ENCODE data around the gene NR5A2.

The NR5A2 gene

GRCh38 chr1:200046115-200046514 lies 18.6 kb downstream of the NR5A2 start:
- no peak overlapping the region for H3K4me3 ChIP-seq (ENCODE audit: low read depth, low read length)
- ChIA-PET CTCF (no interaction called here), POLR2A (no interaction called here)
- DNase-seq (ENCODE audit: low read depth, low spot score): no peak
- no peak for TF ChIP-seq CTCF (IDR thresholded peaks at IDR 0.05; ENCODE audit: insufficient read depth, low read length, missing control alignments)

DNA sequence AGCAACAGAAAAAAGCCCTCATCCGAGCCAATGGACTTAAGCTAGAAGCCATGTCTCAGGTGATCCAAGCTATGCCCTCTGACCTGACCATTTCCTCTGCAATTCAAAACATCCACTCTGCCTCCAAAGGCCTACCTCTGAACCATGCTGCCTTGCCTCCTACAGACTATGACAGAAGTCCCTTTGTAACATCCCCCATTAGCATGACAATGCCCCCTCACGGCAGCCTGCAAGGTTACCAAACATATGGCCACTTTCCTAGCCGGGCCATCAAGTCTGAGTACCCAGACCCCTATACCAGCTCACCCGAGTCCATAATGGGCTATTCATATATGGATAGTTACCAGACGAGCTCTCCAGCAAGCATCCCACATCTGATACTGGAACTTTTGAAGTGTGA lies 20.7 kb downstream of the NR5A2 start:
- DNase-seq (ENCODE audit: low read depth, low spot score): no peak
- POLR2A ChIA-PET: no interaction called here
- no peak for TF ChIP-seq CTCF (IDR thresholded peaks at IDR 0.05; ENCODE audit: insufficient read depth, low read length, missing control alignments)
- CTCF ChIA-PET: no interaction called here
- no peak overlapping the region for H3K4me3 ChIP-seq (ENCODE audit: low read depth, low read length)

DNA sequence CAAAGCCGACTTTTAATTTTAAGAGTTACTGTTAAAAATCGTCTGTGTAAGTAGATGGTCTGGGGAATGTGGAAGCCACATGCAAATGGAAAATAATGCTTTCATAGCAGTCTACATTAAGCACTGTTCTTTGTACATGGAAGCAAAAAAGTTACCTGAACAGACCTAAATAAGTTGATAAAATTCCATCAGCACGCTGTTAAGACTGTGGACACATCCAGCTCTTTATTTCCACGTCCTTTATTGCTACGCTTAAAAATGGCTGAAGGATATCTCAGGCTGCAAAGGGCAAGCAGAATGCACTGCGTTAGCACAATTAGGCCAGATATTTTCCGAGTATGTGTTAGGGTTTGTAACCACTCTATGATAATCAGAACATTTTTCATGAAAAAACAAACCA lies 22.3 kb downstream of the NR5A2 start:
- no peak overlapping the region for H3K4me3 ChIP-seq (ENCODE audit: low read depth, low read length)
- POLR2A ChIA-PET: no interaction called here
- CTCF ChIA-PET: no interaction called here
- TF ChIP-seq CTCF (IDR thresholded peaks at IDR 0.05; ENCODE audit: insufficient read depth, low read length, missing control alignments): no peak
- no peak for DNase-seq (ENCODE audit: low read depth, low spot score)

DNA sequence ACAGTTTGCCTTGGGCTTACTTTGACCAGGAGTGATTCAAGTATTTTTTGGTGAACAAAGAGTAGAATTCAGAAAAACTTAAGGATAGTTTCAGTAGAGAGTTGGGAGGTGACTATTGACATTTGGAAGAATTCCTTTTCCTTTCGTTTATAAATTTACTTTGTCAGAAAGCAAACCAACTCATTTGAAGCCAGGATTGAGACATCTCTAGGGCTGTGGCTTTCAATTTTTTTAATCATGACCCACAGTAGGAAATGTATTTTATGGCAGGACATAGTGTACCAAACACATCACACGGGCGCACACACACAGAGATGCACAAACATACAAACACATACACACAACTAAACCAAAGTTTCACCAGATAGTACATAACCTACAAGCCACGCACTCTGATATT lies 24.1 kb downstream of the NR5A2 start:
- TF ChIP-seq CTCF (IDR thresholded peaks at IDR 0.05; ENCODE audit: insufficient read depth, low read length, missing control alignments): no peak
- CTCF ChIA-PET: no interaction called here
- POLR2A ChIA-PET: no interaction called here
- DNase-seq (ENCODE audit: low read depth, low spot score): no peak
- no peak overlapping the region for H3K4me3 ChIP-seq (ENCODE audit: low read depth, low read length)

DNA sequence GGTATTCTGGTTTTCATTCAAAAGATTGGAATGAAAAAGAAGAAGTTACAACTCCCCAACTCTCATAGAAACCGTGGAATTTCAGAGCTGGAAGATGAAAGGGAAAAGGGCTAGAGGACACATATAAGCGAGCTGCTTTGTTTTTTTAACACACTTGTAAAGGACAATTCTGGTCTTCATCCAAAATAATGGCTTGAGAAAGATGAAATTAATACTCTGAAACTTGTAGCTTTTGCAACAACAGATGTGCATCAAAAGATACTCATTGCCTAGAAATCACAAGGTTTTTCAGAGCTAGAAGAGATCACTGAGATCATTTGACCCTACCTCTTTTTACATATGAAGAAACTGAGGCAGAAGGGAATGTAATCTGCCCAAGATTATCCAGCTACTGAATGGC lies 25.6 kb downstream of the NR5A2 start:
- no peak overlapping the region for H3K4me3 ChIP-seq (ENCODE audit: low read depth, low read length)
- ChIA-PET CTCF (no interaction called here), POLR2A (no interaction called here)
- DNase-seq (ENCODE audit: low read depth, low spot score): no peak
- no peak for TF ChIP-seq CTCF (IDR thresholded peaks at IDR 0.05; ENCODE audit: insufficient read depth, low read length, missing control alignments)

DNA sequence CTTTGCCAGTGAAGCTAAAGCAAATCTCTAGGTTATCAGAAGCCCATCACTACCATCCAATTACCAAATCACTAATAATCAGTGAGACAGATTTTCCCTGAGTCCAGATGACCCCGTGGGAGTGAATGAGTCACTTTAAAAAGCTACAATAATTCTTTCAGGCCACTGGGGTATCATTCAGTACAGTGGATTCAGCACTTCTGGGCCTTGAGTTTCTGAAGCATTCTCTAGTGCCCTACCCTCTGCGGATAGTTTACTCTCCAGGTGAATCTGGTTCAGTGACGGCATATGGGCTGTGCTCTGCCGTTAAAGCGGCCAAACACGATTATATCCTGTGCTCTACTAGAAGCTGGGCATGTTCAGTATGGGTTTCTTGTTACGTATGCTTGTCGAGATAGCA lies 26.1 kb downstream of the NR5A2 start:
- POLR2A ChIA-PET: no interaction called here
- no peak for TF ChIP-seq CTCF (IDR thresholded peaks at IDR 0.05; ENCODE audit: insufficient read depth, low read length, missing control alignments)
- DNase-seq (ENCODE audit: low read depth, low spot score): no peak
- H3K4me3 ChIP-seq (ENCODE audit: low read depth, low read length): no peak overlapping the region
- CTCF ChIA-PET: interaction anchor here (1.0 to 1.2 kb wide), 2 partner anchors 86 to 223 kb away, joined by 3 read pairs; no protein-coding TSS in a partner anchor

All from AG04449 (cell line).